Measurements from ENCODE around the gene LSAMP.

LSAMP gene

GRCh38 chr3:116291141-116291540 is 154.1 kb downstream of the LSAMP start:
- DNase-seq (ENCODE audit: low read depth in 2 of 2) = no peak

- no peak for DNase-seq (ENCODE audit: low read depth in 2 of 2)
Measured at GRCh38 chr3:116288485-116288884, 156.8 kb downstream of the LSAMP start.

DNA sequence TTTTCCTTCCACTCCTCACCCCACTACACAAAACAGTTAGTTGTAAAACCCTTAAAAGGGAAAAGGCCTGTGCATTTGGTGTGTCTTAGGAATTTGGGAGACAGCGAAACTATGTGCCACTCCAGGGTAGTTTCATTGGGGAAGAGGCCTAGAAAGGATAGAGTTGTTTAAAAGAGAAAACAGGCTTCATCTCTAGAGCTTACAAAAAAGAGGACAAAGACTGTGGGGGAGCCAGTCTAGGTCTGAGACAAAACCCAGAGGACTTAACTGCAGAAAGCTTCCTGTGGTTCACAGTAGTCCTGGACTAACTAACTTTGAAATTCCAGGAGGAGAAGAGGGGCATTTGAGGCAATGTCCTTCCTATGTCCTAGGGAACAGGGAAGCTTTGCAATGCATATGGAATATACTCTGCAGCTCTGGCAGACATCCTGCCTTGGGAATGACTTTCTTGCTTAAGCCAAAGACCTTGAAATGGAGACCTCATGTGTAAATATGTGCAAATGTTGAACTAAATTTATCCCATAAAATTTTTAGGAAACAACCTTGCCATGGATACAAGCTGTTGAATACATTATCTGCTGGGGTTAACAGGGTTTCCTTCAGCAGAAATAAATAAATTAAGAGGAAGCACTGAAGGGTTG is 159.4 kb downstream of the LSAMP start:
- no peak for DNase-seq (ENCODE audit: low read depth in 2 of 2)

- no peak for DNase-seq (ENCODE audit: low read depth in 2 of 2)
Measured at GRCh38 chr3:116281313-116282143, 163.8 kb downstream of the LSAMP start.

GRCh38 chr3:116280130-116280740 is 165.1 kb downstream of the LSAMP start:
- no peak for DNase-seq (ENCODE audit: low read depth in 2 of 2)

GRCh38 chr3:116276675-116277074 is 168.6 kb downstream of the LSAMP start:
- no peak for DNase-seq (ENCODE audit: low read depth in 2 of 2)

DNA sequence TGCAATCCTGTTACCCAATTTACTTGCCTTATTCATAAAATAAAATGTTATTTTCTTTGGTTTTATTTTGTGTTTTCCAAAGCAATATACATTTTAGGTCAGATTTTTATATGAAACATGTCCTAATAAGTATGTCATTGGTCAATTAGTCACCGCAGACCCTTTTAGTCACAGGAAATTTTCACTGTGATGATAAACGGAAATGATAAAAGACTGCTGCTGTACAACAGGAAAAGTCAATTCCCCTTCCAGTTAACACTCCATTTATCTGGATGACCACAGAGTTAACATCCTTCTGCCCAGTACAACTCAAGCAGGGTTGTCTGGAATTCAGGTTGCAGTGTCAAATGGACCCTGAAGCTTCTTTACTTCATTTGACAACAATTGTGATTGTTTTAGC is 175.2 kb downstream of the LSAMP start:
- DNase-seq (ENCODE audit: low read depth in 2 of 2) = no peak

DNA sequence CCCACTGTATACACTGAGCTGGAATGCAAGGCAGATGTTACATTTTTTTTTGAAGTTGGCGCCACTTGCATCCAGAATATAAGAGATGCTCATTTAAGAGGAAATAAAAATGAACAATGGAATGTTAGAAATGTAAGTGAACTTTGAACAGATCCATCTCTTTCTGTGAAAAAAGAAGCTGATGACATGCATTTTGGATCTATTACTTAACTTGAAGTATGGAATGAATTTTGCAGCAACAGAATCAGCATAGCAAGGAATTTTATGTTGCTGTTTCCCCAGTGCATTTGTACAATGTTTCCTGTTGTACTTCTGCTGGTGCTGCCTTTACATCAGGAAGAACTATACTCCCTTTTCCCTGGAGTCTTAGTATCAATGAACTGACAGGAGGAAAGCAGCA is 178.2 kb downstream of the LSAMP start:
- no peak for DNase-seq (ENCODE audit: low read depth in 2 of 2)

GRCh38 chr3:116265976-116266584 is 179.2 kb downstream of the LSAMP start:
- DNase-seq (ENCODE audit: low read depth in 2 of 2) = no peak

GRCh38 chr3:116265320-116265695 is 180.0 kb downstream of the LSAMP start:
- no peak for DNase-seq (ENCODE audit: low read depth in 2 of 2)

- no peak for DNase-seq (ENCODE audit: low read depth in 2 of 2)
Measured at GRCh38 chr3:116264546-116265319, 180.6 kb downstream of the LSAMP start.

DNA sequence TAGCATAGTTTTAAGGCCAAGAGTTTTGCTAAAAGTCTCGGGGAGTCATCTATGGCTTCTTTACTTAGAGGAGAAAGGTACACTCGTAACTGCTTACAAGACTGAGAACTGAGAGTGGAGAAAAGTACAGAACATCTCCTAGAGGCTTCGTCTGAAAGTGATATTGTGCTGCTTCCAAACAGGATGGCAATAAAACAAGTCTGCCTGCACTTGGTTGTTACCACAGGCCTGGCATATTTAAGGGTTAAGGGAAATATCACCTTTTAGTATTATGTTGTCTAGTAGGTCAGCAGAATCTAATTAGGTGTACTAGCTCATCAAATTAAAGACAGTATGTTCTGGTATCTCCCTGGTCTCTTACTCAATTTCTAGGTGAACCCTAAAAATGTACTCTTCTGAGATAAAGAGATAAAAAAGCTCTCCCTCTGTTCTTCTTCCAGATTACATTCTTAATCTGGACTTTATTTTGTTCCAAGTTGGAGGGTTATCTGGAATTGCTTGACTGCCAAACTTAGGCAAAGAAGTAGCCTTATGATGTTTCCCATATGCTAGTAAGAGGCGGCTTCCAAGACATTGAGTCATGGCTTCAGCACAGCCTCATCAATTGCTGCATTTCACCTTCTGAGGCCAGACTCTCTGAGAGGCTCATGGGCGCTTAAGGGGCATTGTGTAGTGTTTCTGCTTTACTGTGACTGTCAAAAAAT is 181.3 kb downstream of the LSAMP start:
- no peak for DNase-seq (ENCODE audit: low read depth in 2 of 2)

DNA sequence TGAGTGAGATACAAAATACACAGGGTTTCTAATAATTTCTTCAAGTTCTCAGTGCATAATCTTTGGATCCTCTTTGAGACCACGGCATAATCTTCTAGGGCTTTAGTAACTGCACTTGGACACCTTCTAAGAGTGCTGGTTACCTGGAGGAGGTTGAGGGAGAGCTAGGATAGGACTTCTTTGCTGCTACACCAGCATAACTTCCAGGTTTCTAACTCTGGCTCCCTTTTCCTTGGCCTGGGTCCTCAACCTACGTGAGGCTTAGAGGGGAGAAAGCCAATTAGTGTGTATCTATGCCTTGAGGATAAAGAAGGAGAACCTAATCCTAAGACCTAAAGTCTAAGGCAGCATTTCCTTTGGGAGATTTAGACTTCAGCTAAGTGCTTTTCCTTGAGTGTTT is 184.8 kb downstream of the LSAMP start:
- no peak for DNase-seq (ENCODE audit: low read depth in 2 of 2)

DNA sequence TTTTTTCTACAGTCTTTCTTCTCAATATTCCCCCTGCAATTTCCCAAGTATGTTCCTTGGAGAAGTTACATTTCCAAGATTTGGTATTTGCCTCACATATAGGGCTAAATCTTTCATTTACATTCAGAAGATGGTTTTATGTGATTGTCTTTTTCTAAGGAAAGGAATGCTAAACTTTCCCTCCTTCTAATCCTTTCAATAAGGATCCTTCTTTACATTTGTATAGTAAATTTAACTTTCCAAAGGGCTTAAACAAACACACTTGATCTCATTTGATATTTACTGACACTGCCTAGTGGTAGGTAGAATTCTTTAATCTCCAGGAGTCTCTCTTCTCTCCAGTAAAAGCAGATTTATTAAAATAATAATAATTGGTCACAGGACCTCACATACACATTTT is 185.3 kb downstream of the LSAMP start:
- no peak for DNase-seq (ENCODE audit: low read depth in 2 of 2)

GRCh38 chr3:116256843-116257485 is 188.3 kb downstream of the LSAMP start:
- DNase-seq (ENCODE audit: low read depth in 2 of 2) = no peak

- DNase-seq (ENCODE audit: low read depth in 2 of 2) = no peak
Measured at GRCh38 chr3:116254541-116254940, 190.7 kb downstream of the LSAMP start.

- no peak for DNase-seq (ENCODE audit: low read depth in 2 of 2)
Measured at GRCh38 chr3:116253511-116253910, 191.8 kb downstream of the LSAMP start.

- DNase-seq (ENCODE audit: low read depth in 2 of 2) = no peak
Measured at GRCh38 chr3:116247605-116248004, 197.7 kb downstream of the LSAMP start.

DNA sequence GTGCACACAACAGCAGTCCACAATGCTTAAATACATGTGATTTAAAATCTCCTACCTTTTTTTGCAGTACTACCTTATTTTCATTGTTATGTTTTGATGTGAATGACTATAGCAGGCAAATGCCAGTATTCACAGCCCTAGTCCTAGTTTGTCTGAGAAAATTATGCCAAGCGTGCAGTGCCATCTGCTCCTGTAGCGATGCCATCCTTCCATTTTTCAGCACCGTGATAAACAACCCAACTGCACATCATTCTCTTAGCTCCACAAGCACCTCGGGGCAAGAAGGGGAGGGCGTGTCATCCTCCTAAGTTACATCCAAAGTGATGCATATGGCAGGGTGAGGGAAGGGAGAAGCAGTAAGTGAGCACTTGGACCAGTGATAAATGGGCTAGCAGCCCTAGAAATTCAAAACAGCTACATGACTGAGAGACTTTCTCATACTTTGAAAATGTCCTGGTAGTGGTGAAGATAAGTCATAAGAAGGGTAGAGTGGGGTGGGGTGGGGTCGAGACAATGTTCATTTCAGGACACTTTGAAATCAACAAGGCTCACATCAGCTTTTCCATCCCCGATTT is 198.8 kb downstream of the LSAMP start:
- DNase-seq (ENCODE audit: low read depth in 2 of 2) = no peak

DNA sequence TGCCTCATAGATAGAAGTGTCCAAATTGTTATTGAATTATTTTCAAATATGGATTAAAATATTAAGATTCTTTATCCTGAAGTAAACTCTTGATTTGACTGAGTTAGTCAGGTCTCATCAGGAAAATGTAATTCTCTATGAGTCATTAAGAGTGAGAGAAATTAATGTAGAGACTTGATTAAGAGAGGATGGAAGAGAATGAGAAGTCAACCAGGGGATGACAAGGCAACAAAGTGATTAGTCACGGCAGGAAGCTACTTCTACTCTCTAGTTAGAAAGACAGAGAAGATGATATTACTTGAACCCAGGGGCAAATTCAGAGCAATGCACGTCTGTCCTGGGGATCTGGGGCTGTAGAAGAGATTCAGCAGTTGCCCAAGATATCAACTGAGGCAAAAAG is 202.5 kb downstream of the LSAMP start:
- no peak for DNase-seq (ENCODE audit: low read depth in 2 of 2)
